ENCODE measurements around the gene CDCA7L. TPM values are rescaled to one million over a fixed set of nuclear protein-coding genes. Genes with fewer than 3 reads are reported as not detected.

CDCA7L gene
- total and polyA plus RNA-seq, 4 donors = 9.8 to 51.1 (median 21.5) TPM

GRCh38 chr7:21941611-21942141, 4.0 kb downstream of the CDCA7L start:
- no peak overlapping the region for H3K4me3 ChIP-seq
- peaks cover 0 to 11% (median under 1%) of the 10 kb centered on the region in 4 donors for H3K36me3 ChIP-seq (ENCODE audit: control insufficient read depth in 4 of 4, insufficient read depth in 4 of 4, low read length in 4 of 4)
- no peak for ATAC-seq (ENCODE audit: insufficient read depth, low FRiP score)
- DNase-seq = no peak
- TF ChIP-seq, protein P1, sequence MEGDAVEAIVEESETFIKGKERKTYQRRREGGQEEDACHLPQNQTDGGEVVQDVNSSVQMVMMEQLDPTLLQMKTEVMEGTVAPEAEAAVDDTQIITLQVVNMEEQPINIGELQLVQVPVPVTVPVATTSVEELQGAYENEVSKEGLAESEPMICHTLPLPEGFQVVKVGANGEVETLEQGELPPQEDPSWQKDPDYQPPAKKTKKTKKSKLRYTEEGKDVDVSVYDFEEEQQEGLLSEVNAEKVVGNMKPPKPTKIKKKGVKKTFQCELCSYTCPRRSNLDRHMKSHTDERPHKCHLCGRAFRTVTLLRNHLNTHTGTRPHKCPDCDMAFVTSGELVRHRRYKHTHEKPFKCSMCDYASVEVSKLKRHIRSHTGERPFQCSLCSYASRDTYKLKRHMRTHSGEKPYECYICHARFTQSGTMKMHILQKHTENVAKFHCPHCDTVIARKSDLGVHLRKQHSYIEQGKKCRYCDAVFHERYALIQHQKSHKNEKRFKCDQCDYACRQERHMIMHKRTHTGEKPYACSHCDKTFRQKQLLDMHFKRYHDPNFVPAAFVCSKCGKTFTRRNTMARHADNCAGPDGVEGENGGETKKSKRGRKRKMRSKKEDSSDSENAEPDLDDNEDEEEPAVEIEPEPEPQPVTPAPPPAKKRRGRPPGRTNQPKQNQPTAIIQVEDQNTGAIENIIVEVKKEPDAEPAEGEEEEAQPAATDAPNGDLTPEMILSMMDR (IDR thresholded peaks at IDR 0.05; ENCODE audit: control extremely low read depth, extremely low read depth) = no peak
- peak overlapping the region; percentile 43 to 64 for H3K27ac ChIP-seq (ENCODE audit: low read depth in 1 of 2, low read length in 1 of 2)
- no peaks in the 10 kb centered on the region for H3K9me3 ChIP-seq (ENCODE audit: control insufficient read depth in 4 of 4, insufficient read depth in 3 of 4, low read length in 3 of 4)
- no peaks in the 10 kb centered on the region for H3K27me3 ChIP-seq (ENCODE audit: control insufficient read depth in 3 of 3, insufficient read depth in 3 of 3, low read length in 2 of 3)
- 20 to 52% methylated on average over 3 of the region's 3 CpGs for WGBS, 2 donors
- no peak overlapping the region for H3K9ac ChIP-seq (ENCODE audit: insufficient read depth in 1 of 2, low read length in 2 of 2)
- peaks cover 0 to 39% (median 11%) of the 10 kb centered on the region in 5 donors for H3K4me1 ChIP-seq (ENCODE audit: control insufficient read depth in 5 of 5, insufficient read depth in 5 of 5, low read length in 5 of 5)

DNA sequence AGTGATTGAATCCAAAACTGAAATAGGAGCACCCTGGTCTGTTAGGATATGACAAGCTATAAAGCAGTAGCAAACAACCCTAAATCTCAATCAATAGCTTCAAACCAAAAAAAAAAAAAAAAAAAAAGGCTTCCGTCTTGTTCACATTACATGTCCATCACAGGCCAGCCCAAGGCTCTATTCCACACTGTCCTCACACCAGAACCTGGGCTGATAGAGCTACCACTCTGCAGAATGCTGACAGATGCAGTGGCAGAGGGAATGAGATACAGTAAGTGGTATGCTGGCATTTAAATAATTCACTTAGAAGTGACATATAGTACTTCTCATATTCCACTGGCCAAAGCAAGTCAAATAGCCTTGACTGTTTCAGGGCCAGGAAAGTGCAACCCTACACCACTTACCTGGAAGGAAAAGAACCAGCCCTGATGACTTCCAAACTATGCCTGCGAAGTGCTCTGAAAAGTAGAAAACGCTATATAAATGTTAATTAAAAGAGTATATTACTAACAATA, 5.8 kb downstream of the CDCA7L start:
- TF ChIP-seq, protein P1 (IDR thresholded peaks at IDR 0.05; ENCODE audit: control extremely low read depth, extremely low read depth) = no peak
- Histone ChIP-seq H3K9me3 (ENCODE audit: control insufficient read depth in 4 of 4, insufficient read depth in 3 of 4, low read length in 3 of 4) (no peaks in the 10 kb centered on the region), H3K36me3 (ENCODE audit: control insufficient read depth in 4 of 4, insufficient read depth in 4 of 4, low read length in 4 of 4) (peaks cover 0 to 13% (median 1%) of the 10 kb centered on the region in 4 donors), H3K4me1 (ENCODE audit: control insufficient read depth in 5 of 5, insufficient read depth in 5 of 5, low read length in 5 of 5) (peaks cover 0 to 32% (median 8%) of the 10 kb centered on the region in 5 donors), H3K4me3 (no peak overlapping the region), H3K27me3 (ENCODE audit: control insufficient read depth in 3 of 3, insufficient read depth in 3 of 3, low read length in 2 of 3) (no peaks in the 10 kb centered on the region), H3K9ac (ENCODE audit: insufficient read depth in 1 of 2, low read length in 2 of 2) (no peak overlapping the region), H3K27ac (ENCODE audit: low read depth in 1 of 2, low read length in 1 of 2) (peak overlapping the region in 1 of 2 donors; percentile 47)
- WGBS, 2 donors = 85 to 94% methylated on average over 3 of the region's 3 CpGs
- no peak for ATAC-seq (ENCODE audit: insufficient read depth, low FRiP score)
- no peak for DNase-seq

DNA sequence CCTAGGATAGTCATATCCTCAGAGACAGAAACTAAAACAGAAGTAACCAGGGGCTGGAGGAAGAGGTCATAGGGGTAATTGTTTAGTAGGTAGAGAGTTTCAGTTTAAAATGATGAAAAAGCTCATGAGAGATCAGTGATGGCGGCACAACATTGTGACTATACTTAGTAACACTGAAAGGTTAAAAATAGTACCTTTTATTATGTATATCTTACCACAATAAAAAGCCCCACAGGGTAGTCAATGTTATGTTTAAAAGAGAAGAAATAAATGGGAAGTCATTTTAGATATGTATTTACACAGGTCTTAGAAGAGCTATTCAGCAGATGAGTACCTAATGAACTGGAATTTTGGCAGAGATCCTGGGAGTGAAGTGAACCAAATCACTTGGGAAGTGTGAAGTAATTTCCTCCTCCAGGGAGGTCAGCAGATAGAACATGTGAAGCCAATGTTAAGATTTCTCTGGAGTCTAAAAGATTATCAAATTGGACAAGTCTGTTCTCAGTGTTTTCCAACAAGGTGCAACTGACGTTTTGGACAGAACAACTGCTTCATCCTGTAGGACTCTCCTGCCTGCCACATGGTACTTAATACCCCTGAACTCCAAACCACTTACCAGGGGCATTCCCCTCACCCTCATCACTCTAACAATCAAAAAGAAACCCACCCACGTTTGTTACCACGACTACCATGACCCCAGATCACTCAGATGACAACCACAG, 6.4 kb downstream of the CDCA7L start:
- Histone ChIP-seq H3K36me3 (ENCODE audit: control insufficient read depth in 4 of 4, insufficient read depth in 4 of 4, low read length in 4 of 4) (peaks cover 0 to 13% (median 1%) of the 10 kb centered on the region in 4 donors), H3K9ac (ENCODE audit: insufficient read depth in 1 of 2, low read length in 2 of 2) (no peak overlapping the region), H3K27me3 (ENCODE audit: control insufficient read depth in 3 of 3, insufficient read depth in 3 of 3, low read length in 2 of 3) (no peaks in the 10 kb centered on the region), H3K4me1 (ENCODE audit: control insufficient read depth in 5 of 5, insufficient read depth in 5 of 5, low read length in 5 of 5) (peaks cover 0 to 32% (median 6%) of the 10 kb centered on the region in 5 donors), H3K4me3 (no peak overlapping the region), H3K27ac (ENCODE audit: low read depth in 1 of 2, low read length in 1 of 2) (peak overlapping the region in 1 of 2 donors; percentile 26), H3K9me3 (ENCODE audit: control insufficient read depth in 4 of 4, insufficient read depth in 3 of 4, low read length in 3 of 4) (no peaks in the 10 kb centered on the region)
- WGBS, 2 donors = 41 to 53% methylated on average over 4 of the region's 4 CpGs
- ATAC-seq (ENCODE audit: insufficient read depth, low FRiP score) (peak; percentile 42), DNase-seq (peak in 2 of 3 donors; percentile 63 to 85)
- TF ChIP-seq, protein P1 (IDR thresholded peaks at IDR 0.05; ENCODE audit: control extremely low read depth, extremely low read depth) = no peak
